OCI-LY7 (cell line): ENCODE results near the gene HPCA.

Experiments
- EZH2phosphoT487 ChIP-seq: fragments of 200-600 bp; sonication (generic); IDR thresholded peaks from 2 replicates; pipeline ENCODE4 v1.6.1; 2018; ENCODE audit warnings: low read depth, borderline replicate concordance, mild to moderate bottlenecking, mixed run types, antibody characterized with exemption, low read length, moderate library complexity, mixed read lengths
- TF ChIP-seq, protein P1 (sequence below): fragments of 200-600 bp; sonication (generic); conservative IDR thresholded peaks from 2 replicates; pipeline ENCODE4 v1.5.1; 2014; ENCODE audit warnings: mild to moderate bottlenecking, antibody characterized with exemption, low read length, moderate library complexity, mixed read lengths

DNA sequence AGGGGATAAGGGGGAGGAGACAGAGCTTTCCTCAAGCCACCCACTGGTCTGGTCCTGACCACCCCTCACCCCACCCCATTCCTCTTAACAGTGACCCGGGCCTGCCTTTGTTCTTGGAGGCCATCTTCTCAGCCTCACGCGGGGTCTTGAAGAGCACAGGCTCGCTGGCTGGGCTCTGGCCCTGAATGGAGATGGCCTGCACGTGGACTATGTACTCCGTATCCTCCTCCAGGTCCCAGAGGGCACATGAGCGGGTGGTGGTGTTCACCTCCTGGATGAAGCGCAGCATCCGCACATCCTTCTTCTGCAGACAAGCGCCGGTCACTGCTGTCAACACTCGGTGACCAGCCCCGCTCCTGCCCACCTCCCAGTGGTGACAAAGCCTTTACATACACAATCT, 18.2 kb upstream of the HPCA start:
- TF ChIP-seq, protein P1, sequence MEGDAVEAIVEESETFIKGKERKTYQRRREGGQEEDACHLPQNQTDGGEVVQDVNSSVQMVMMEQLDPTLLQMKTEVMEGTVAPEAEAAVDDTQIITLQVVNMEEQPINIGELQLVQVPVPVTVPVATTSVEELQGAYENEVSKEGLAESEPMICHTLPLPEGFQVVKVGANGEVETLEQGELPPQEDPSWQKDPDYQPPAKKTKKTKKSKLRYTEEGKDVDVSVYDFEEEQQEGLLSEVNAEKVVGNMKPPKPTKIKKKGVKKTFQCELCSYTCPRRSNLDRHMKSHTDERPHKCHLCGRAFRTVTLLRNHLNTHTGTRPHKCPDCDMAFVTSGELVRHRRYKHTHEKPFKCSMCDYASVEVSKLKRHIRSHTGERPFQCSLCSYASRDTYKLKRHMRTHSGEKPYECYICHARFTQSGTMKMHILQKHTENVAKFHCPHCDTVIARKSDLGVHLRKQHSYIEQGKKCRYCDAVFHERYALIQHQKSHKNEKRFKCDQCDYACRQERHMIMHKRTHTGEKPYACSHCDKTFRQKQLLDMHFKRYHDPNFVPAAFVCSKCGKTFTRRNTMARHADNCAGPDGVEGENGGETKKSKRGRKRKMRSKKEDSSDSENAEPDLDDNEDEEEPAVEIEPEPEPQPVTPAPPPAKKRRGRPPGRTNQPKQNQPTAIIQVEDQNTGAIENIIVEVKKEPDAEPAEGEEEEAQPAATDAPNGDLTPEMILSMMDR = no peak
- no peak for TF ChIP-seq EZH2phosphoT487
